GM12801 (cell line): ENCODE results near the gene PIK3IP1.

ENCODE experiments used
- TF ChIP-seq, protein P1 (sequence below): IDR thresholded peaks from one replicate; pipeline ENCODE4 v1.5.1; 2011; ENCODE audit warnings: control low read depth; ENCODE audit not compliant: insufficient read length; ENCODE audit errors: extremely low read depth

Gene PIK3IP1

DNA sequence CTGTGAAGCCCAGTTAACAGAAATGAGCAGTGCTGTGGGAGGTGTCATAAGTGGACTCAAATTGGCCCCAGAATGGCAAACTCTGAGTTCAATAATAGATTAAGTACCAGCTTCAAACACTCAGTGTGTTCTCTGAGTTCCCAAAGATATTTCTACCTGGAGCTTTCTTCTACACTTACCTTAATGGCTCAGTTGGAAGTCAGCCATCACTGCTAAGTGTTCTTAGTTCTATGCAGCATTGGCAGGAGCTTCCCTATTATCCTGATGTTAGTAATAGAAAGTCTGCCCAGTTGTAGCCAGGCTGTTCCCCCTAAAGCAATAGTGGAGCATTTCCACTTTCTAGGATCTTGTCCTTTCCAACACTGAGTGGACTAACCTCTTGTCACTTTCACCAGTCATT is 9.7 kb upstream of the PIK3IP1 start:
- TF ChIP-seq, protein P1, sequence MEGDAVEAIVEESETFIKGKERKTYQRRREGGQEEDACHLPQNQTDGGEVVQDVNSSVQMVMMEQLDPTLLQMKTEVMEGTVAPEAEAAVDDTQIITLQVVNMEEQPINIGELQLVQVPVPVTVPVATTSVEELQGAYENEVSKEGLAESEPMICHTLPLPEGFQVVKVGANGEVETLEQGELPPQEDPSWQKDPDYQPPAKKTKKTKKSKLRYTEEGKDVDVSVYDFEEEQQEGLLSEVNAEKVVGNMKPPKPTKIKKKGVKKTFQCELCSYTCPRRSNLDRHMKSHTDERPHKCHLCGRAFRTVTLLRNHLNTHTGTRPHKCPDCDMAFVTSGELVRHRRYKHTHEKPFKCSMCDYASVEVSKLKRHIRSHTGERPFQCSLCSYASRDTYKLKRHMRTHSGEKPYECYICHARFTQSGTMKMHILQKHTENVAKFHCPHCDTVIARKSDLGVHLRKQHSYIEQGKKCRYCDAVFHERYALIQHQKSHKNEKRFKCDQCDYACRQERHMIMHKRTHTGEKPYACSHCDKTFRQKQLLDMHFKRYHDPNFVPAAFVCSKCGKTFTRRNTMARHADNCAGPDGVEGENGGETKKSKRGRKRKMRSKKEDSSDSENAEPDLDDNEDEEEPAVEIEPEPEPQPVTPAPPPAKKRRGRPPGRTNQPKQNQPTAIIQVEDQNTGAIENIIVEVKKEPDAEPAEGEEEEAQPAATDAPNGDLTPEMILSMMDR, result no peak

DNA sequence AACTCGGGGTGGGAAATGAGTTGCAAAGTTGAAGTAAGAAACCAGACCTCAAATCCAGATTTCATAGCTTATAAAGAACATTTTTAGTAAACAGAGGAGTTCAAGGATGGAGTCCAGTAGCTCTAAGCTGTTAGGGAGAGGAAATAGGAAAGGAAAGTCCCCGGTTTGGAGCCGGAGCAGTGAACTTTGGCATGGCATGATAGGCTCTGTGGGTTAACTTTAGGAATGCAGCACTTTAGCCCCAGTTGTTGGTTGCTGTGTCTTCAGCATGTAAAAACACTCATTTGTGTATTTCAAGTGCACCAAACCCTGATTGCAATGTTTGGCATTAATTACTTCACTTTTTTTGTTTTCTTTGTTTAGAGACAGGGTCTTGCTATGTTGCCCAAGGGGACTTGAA is 8.6 kb upstream of the PIK3IP1 start:
- TF ChIP-seq, protein P1, result no peak

DNA sequence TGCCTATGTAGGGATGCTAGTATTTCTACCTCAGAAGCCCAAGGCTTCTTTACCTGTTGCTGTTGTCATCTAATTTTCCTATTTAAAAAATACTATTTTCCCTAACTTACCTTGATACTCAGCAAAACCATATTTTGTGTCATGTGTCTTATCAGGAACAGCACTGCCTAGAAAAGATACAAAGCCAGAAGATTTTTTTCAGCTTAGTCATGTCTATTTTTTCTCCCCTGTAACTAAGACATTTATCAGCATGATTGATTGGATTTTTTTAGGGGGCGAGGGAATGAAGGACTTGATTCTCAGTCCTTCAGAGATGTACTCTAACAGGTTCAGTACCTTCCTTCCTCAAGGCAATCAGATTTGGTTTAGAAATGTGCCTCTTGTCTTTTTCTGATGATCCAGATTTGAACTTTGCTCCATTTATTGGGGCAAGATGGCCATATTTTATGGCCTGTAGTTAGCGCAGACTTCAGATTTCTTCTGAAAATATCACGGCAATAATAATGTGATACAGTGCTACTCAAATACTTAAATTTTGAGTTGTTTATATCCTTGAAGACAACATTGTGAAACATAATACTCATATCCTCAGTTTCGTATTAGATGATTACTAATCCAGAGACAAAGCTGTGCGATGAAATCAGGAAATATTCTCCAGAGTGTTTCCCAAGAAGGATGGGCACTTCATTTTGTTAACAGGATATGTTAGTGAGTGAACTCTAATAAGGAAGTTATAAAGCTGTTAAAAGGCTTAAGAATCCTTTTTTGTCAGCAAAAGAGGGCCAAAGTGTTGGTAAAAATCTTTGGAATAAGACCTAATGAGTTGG is 3.8 kb upstream of the PIK3IP1 start:
- TF ChIP-seq, protein P1, result no peak

DNA sequence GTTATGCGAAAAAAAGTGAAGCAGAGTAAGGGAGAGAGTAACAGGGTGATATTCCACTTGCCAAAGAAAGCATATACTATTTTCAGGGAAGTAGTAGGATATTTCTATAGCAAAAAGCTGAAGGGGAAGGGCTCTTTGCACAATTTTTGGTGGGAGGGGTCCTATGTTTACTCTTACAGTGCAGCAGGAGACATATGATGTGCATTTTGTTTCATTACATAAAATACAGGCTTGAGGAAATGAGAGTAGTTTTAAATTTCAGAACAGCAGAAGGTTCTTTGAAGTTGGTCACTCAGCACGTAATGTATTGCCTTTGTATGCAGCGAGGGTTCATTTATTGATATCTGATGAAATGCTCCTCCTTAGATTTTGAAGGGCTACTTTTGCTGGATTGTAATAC is 3.1 kb upstream of the PIK3IP1 start:
- TF ChIP-seq, protein P1, result no peak

DNA sequence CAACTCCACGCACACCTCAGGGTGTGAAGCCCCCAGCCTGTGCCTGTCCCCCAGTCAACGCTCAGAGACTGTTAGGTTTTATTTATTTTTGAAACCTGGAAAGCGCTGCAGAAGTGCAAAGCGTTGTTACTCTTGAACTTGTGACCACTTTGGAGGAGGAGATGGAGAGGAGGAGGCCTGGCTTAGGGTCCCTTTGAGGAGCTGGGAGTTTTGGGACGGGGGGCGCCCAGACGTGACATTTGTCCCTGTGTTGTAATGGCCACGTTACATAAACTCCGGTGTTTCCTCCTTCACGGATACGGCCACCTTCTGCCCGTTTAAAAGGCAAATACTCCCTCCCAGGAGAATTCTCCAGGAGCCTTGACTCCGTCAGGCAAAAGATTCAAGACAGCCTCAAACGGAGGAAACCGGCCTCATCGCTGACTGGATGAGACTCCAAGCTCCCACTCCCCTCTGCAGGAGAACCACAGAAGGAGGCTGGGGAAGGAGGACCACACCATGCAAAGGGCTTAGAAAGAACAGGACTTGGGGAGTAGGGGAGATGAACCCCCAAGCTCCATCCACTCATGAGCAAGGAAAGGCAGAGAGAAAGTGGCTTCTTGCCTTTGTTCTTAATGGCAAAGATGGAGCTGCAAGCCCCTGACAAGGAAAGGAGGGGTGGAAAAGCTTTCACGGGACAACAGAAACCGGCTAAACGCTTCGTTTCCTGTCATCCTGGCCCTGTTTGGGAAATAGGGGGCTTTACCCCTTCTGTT is 630 bp downstream of the PIK3IP1 start:
- TF ChIP-seq, protein P1, result no peak

DNA sequence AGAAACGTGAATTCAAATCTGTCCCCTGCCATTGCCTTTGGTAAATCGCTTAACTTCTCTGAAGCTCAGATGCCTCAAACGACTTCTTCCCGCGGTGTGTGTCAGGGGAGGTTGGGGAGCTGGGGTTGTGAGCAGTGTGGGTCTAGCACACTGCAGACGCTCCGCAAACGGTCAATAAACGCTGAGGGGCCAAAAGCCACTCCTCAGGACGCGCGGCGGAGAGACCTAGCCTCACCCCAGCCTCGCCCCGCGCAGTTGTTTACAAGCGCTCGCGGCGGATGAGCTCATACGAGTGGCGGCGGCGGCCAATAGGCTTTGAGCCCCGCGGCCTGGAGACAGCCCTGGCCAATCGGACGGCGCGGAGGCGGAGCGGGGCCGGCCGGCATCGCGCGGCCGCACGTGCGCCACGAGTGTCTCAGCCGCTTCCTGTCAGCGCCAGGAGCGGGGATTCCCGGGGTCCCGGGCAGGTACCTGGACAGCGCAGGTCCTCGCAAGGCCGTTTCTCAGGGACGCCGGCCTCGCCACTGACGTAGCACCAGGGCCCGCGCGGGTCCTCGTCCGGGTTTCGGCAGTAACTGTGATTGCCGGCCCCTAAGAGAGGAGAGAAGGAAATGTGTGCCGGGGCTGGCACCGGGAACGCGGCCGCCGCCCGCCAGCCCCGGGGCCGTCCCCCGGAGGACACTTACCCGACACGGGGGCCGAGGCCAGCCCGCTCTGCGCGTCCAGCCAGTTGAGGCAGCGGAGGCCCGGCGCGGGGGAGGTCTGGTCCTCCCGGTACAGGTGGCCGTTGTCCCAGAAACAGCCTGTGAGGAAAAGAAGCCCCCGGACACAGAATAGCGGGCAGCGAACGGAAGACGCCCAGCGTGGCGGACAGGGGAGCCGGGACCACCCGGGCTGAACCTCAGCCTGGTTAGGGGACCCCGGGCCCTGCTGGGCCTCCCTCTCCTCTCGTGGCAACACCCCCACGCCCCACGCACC is 1.5 kb downstream of the PIK3IP1 start:
- TF ChIP-seq, protein P1, result no peak

DNA sequence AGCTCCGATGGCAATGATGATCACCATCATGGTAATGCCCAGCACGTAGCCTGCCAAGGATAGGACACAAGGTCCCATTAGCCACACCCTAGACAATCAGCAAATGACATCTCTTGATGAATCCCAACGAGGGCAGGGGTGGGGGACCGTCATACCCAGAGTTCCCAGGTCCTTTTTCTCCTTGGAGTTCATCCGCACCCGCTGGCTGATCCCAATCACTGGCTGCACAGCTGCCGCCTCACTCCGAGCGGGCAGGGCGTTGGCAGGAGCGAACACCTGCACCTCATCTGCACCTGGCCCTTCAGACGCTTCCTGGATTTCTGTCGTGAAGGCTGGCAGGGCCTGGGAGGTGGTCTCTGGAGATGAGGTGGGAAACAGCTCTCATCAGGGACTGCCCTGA is 2.9 kb downstream of the PIK3IP1 start:
- TF ChIP-seq, protein P1, result no peak
